HepG2 (cell line): ENCODE measurements around the gene MPZ. TPM values are rescaled to one million over a fixed set of nuclear protein-coding genes. Genes with fewer than 3 reads are reported as not detected.
A peak's percentile ranks its signal among the peaks of the same experiment; 100 is the strongest.

Experiments
- CREM ChIP-seq, 2 experiments: sonication (generic) in 1 of 2; formaldehyde crosslinking in 1 of 2; IDR thresholded peaks; 2 replicates each; pipeline versions ENCODE4 v1.4.0 to v1.6.1; 2016 to 2020; ENCODE audit warnings: antibody characterized with exemption in 1 of 2, mild to moderate bottlenecking in 1 of 2, missing genetic modification reagents in 1 of 2
- ELK4 ChIP-seq: sonication (generic); formaldehyde crosslinking; IDR thresholded peaks from 2 replicates; pipeline ENCODE4 v1.9.0; 2021; ENCODE audit warnings: missing genetic modification reagents, borderline replicate concordance
- EP300 ChIP-seq, 3 experiments: sonication (generic) in 1 of 3; formaldehyde crosslinking in 1 of 3; IDR thresholded peaks; 2 replicates each; pipeline versions ENCODE4 v1.5.1 to v1.6.1; 2011 to 2020; ENCODE audit warnings: low read depth in 2 of 3, low read length in 2 of 3, borderline replicate concordance in 1 of 3, improper control_type of control experiment in 1 of 3, mild to moderate bottlenecking in 1 of 3, missing genetic modification reagents in 1 of 3, moderate library complexity in 1 of 3
- FOXC1 ChIP-seq: sonication (generic); formaldehyde crosslinking; IDR thresholded peaks from 2 replicates; pipeline ENCODE4 v1.8.0; 2022; ENCODE audit warnings: mild to moderate bottlenecking, missing genetic modification reagents, borderline replicate concordance
- HDAC1 ChIP-seq: sonication (generic); formaldehyde crosslinking; IDR thresholded peaks from 2 replicates; pipeline ENCODE4 v1.5.1; 2020; ENCODE audit warnings: mild to moderate bottlenecking, missing genetic modification reagents
- HNF1A ChIP-seq, 2 experiments: sonication (generic) in 1 of 2; formaldehyde crosslinking in 1 of 2; IDR thresholded peaks; 2 replicates each; pipeline versions ENCODE4 v1.4.0 to v1.6.1; 2016 to 2020; ENCODE audit warnings: borderline replicate concordance in 1 of 2, low read depth in 1 of 2, mild to moderate bottlenecking in 1 of 2, missing genetic modification reagents in 1 of 2
- IKZF1 ChIP-seq: fragments of 450-650 bp; IDR thresholded peaks from 2 replicates; pipeline ENCODE4 v1.7.1; 2016
- JUNB ChIP-seq: sonication (generic); formaldehyde crosslinking; IDR thresholded peaks from 2 replicates; pipeline ENCODE4 v1.8.0; 2022; ENCODE audit warnings: missing genetic modification reagents, mild to moderate bottlenecking, borderline replicate concordance
- MED8 ChIP-seq: sonication (generic); formaldehyde crosslinking; IDR thresholded peaks from 2 replicates; pipeline ENCODE4 v1.8.1; 2023; ENCODE audit warnings: mild to moderate bottlenecking, missing genetic modification reagents; ENCODE audit not compliant: insufficient replicate concordance
- MEIS2 ChIP-seq: sonication (generic); formaldehyde crosslinking; IDR thresholded peaks from 2 replicates; pipeline ENCODE4 v1.9.0; 2021; ENCODE audit warnings: mild to moderate bottlenecking, missing genetic modification reagents
- MYC ChIP-seq: sonication (generic); formaldehyde crosslinking; IDR thresholded peaks from 2 replicates; pipeline ENCODE4 v1.9.0; 2021; ENCODE audit warnings: missing genetic modification reagents, borderline replicate concordance
- RBFOX2 ChIP-seq: fragments of 200-400 bp; formaldehyde crosslinking; IDR thresholded peaks from 2 replicates; pipeline ENCODE4 v1.6.1; 2017; ENCODE audit warnings: low read depth, mild to moderate bottlenecking, low read length
- SRF ChIP-seq: IDR thresholded peaks from 2 replicates; pipeline ENCODE4 v1.6.1; 2011; ENCODE audit warnings: mild to moderate bottlenecking, low read depth, low read length, moderate library complexity
- ZNF138 ChIP-seq: sonication (generic); formaldehyde crosslinking; IDR thresholded peaks from 2 replicates; pipeline ENCODE4 v1.5.0; 2020; ENCODE audit warnings: mild to moderate bottlenecking, low read depth, missing genetic modification reagents
- ZNF441 ChIP-seq: sonication (generic); formaldehyde crosslinking; IDR thresholded peaks from 2 replicates; pipeline ENCODE4 v1.7.0; 2021; ENCODE audit warnings: missing genetic modification reagents, borderline replicate concordance
- ZNF589 ChIP-seq: sonication (generic); formaldehyde crosslinking; conservative IDR thresholded peaks from 2 replicates; pipeline ENCODE4 v1.8.0; 2022; ENCODE audit warnings: mild to moderate bottlenecking, moderate library complexity, missing genetic modification reagents
- ZNF713 ChIP-seq: sonication (generic); formaldehyde crosslinking; IDR thresholded peaks from 2 replicates; pipeline ENCODE4 v1.4.0; 2020; ENCODE audit warnings: mild to moderate bottlenecking, missing genetic modification reagents
- ZNF800 ChIP-seq: sonication (generic); formaldehyde crosslinking; IDR thresholded peaks from 2 replicates; pipeline ENCODE4 v1.4.0; 2020; ENCODE audit warnings: missing genetic modification reagents
- ZNF878 ChIP-seq: sonication (generic); formaldehyde crosslinking; IDR thresholded peaks from 2 replicates; pipeline ENCODE4 v1.8.1; 2023; ENCODE audit warnings: mild to moderate bottlenecking, missing genetic modification reagents, moderate library complexity
- ZSCAN29 ChIP-seq: sonication (generic); formaldehyde crosslinking; conservative IDR thresholded peaks from 2 replicates; pipeline ENCODE4 v1.4.0; 2020; ENCODE audit warnings: mild to moderate bottlenecking, missing genetic modification reagents
- ZZZ3 ChIP-seq: sonication (generic); formaldehyde crosslinking; IDR thresholded peaks from 2 replicates; pipeline ENCODE4 v1.4.0; 2020; ENCODE audit warnings: missing genetic modification reagents, mild to moderate bottlenecking, borderline replicate concordance
- polyA plus RNA-seq, 8 experiments: library from polyadenylated mRNA; depleted of rRNA in 3 of 8; stranded (reverse) in 7 of 8; unstranded in 1 of 8; fragments of >200 nt; fragmentation: Illumina TruSeq in 4 of 8; extraction: Trizol in 4 of 8; gene quantifications; 2 replicates each; pipeline versions ENCODE4 v1.2.1 to v1.2.3, GENCODE V29; 2011 to 2016; ENCODE audit warnings: low read depth in 4 of 8, missing spikeins in 1 of 8, mixed read lengths in 1 of 8; ENCODE audit not compliant: insufficient read depth in 1 of 8
- total RNA-seq, 5 experiments: library from RNA; depleted of rRNA; stranded (reverse); fragments of >200 nt; fragmentation: Illumina TruSeq; extraction: Trizol; gene quantifications; 2 replicates each; pipeline ENCODE4 v1.2.3, GENCODE V29; 2016; ENCODE audit warnings: low read depth in 1 of 5

The MPZ gene
- total and polyA plus RNA-seq, 2 of the 13 experiments (the other 11 are each of a cell fraction or from before 2014, with no cell fraction given), result 18.3 to 24.6 TPM

- no peak for TF ChIP-seq ZNF713 (CRISPR knock-in tag)
- TF ChIP-seq ZNF441 (CRISPR knock-in tag), result no peak; the same call in 1 of the 2 replicates
- TF ChIP-seq FOXC1 (CRISPR knock-in tag), result peak; percentile 21; the same call in 1 of the 2 replicates
- no peak; the same call in 1 of the 2 replicates for TF ChIP-seq ZNF138 (CRISPR knock-in tag)
- TF ChIP-seq MYC (CRISPR knock-in tag), result peak; percentile 20; the same call in 1 of the 2 replicates
- TF ChIP-seq RBFOX2, result peak; percentile 95
- no peak for TF ChIP-seq ZNF589
- TF ChIP-seq MED8 (CRISPR knock-in tag), result no peak
- no peak for TF ChIP-seq HNF1A (IDR thresholded peaks at IDR 0.05; ENCODE audit: low read depth)
- no peak for TF ChIP-seq HNF1A (CRISPR knock-in tag; IDR thresholded peaks at IDR 0.05; ENCODE audit: borderline replicate concordance)
- TF ChIP-seq HDAC1 (CRISPR knock-in tag), result peak; percentile 72; the same call in 1 of the 2 replicates
- TF ChIP-seq CREM (IDR thresholded peaks at IDR 0.05), result peak; percentile 87
- peak; percentile 51; the same call in 1 of the 2 replicates for TF ChIP-seq CREM (CRISPR knock-in tag; IDR thresholded peaks at IDR 0.05)
- TF ChIP-seq ZNF800 (CRISPR knock-in tag), result no peak
- TF ChIP-seq SRF, result no peak
- no peak for TF ChIP-seq IKZF1
- peak; percentile 18; the same call in 1 of the 2 replicates for TF ChIP-seq MEIS2 (CRISPR knock-in tag)
- TF ChIP-seq ZZZ3, result no peak
- TF ChIP-seq ELK4, result 0 out of 2 replicates have a peak, but pooled peaks have one; percentile 1
- no peak for TF ChIP-seq JUNB (CRISPR knock-in tag)
- no peak for TF ChIP-seq ZNF878 (CRISPR knock-in tag)
- 0 out of 2 replicates have a peak, but pooled peaks have one; percentile 32 for TF ChIP-seq ZSCAN29 (CRISPR knock-in tag)
- TF ChIP-seq EP300 (IDR thresholded peaks at IDR 0.05; ENCODE audit: low read depth in 2 of 2, low read length in 2 of 2), result no peak
- TF ChIP-seq EP300 (CRISPR knock-in tag; IDR thresholded peaks at IDR 0.05; ENCODE audit: borderline replicate concordance), result no peak
Observed at GRCh38 chr1:161314201-161314981, 4.6 kb upstream of the MPZ start, which contains the start of gene SDHC (continued).
